HepG2 (cell line): Measurements from ENCODE around the gene SLC4A9. TPM values are rescaled to one million over a fixed set of nuclear protein-coding genes. Genes with fewer than 3 reads are reported as not detected.
A peak's percentile ranks its signal among the peaks of the same experiment; 100 is the strongest.

Experiments used
- CBX5 ChIP-seq: sonication (generic); formaldehyde crosslinking; IDR thresholded peaks from 2 replicates; pipeline ENCODE4 v1.4.0; 2020; ENCODE audit warnings: missing genetic modification reagents, borderline replicate concordance
- CENPX ChIP-seq: sonication (generic); formaldehyde crosslinking; IDR thresholded peaks from 2 replicates; pipeline ENCODE4 v1.9.0; 2021; ENCODE audit warnings: mild to moderate bottlenecking, missing genetic modification reagents, moderate library complexity
- CERS6 ChIP-seq: sonication (generic); formaldehyde crosslinking; IDR thresholded peaks from 2 replicates; pipeline ENCODE4 v1.5.0; 2020; ENCODE audit warnings: missing genetic modification reagents
- FOXO1 ChIP-seq: sonication (generic); formaldehyde crosslinking; IDR thresholded peaks from 2 replicates; pipeline ENCODE4 v1.4.0; 2020; ENCODE audit warnings: missing genetic modification reagents
- HNRNPL ChIP-seq: fragments of 200-400 bp; formaldehyde crosslinking; IDR thresholded peaks from 2 replicates; pipeline ENCODE4 v1.6.1; 2017; ENCODE audit warnings: mild to moderate bottlenecking, low read depth, low read length
- HNRNPUL1 ChIP-seq: fragments of 200-400 bp; formaldehyde crosslinking; IDR thresholded peaks from 2 replicates; pipeline ENCODE4 v1.6.1; 2017; ENCODE audit warnings: low read depth, mild to moderate bottlenecking, low read length, moderate library complexity
- ZBTB40 ChIP-seq, 2 experiments: fragments of 450-650 bp in 1 of 2; sonication (generic) in 1 of 2; formaldehyde crosslinking in 1 of 2; IDR thresholded peaks; 2 replicates each; pipeline versions ENCODE4 v1.6.1 to v1.8.0; 2016 to 2022; ENCODE audit warnings: antibody characterized with exemption in 1 of 2, mild to moderate bottlenecking in 1 of 2, missing genetic modification reagents in 1 of 2
- ZNF691 ChIP-seq: sonication (generic); formaldehyde crosslinking; IDR thresholded peaks from 2 replicates; pipeline ENCODE4 v1.4.0; 2020; ENCODE audit warnings: missing genetic modification reagents, low read depth, mild to moderate bottlenecking, borderline replicate concordance
- polyA plus RNA-seq, 8 experiments: library from polyadenylated mRNA; depleted of rRNA in 3 of 8; stranded (reverse) in 7 of 8; unstranded in 1 of 8; fragments of >200 nt; fragmentation: Illumina TruSeq in 4 of 8; extraction: Trizol in 4 of 8; gene quantifications; 2 replicates each; pipeline versions ENCODE4 v1.2.1 to v1.2.3, GENCODE V29; 2011 to 2016; ENCODE audit warnings: low read depth in 4 of 8, missing spikeins in 1 of 8, mixed read lengths in 1 of 8; ENCODE audit not compliant: insufficient read depth in 1 of 8
- total RNA-seq, 5 experiments: library from RNA; depleted of rRNA; stranded (reverse); fragments of >200 nt; fragmentation: Illumina TruSeq; extraction: Trizol; gene quantifications; 2 replicates each; pipeline ENCODE4 v1.2.3, GENCODE V29; 2016; ENCODE audit warnings: low read depth in 1 of 5
- TF ChIP-seq, protein P1 (sequence below): sonication (generic); formaldehyde crosslinking; IDR thresholded peaks from 2 replicates; pipeline ENCODE4 v1.5.1; 2020; ENCODE audit warnings: mild to moderate bottlenecking, missing genetic modification reagents, borderline replicate concordance

The SLC4A9 gene
- total and polyA plus RNA-seq, 2 of the 13 experiments (the other 11 are each of a cell fraction or from before 2014, with no cell fraction given) = not detected

- TF ChIP-seq ZBTB40 (IDR thresholded peaks at IDR 0.05) (peak; percentile 60), ZBTB40 (CRISPR knock-in tag; IDR thresholded peaks at IDR 0.05) (no peak; the same call in 1 of the 2 replicates), HNRNPL (0 out of 2 replicates have a peak, but pooled peaks have one; percentile 32), ZNF691 (CRISPR knock-in tag) (0 out of 2 replicates have a peak, but pooled peaks have one; percentile 4), FOXO1 (no peak), CERS6 (CRISPR knock-in tag) (no peak), CBX5 (no peak), HNRNPUL1 (no peak), CENPX (CRISPR knock-in tag) (no peak)
- TF ChIP-seq, protein P1, sequence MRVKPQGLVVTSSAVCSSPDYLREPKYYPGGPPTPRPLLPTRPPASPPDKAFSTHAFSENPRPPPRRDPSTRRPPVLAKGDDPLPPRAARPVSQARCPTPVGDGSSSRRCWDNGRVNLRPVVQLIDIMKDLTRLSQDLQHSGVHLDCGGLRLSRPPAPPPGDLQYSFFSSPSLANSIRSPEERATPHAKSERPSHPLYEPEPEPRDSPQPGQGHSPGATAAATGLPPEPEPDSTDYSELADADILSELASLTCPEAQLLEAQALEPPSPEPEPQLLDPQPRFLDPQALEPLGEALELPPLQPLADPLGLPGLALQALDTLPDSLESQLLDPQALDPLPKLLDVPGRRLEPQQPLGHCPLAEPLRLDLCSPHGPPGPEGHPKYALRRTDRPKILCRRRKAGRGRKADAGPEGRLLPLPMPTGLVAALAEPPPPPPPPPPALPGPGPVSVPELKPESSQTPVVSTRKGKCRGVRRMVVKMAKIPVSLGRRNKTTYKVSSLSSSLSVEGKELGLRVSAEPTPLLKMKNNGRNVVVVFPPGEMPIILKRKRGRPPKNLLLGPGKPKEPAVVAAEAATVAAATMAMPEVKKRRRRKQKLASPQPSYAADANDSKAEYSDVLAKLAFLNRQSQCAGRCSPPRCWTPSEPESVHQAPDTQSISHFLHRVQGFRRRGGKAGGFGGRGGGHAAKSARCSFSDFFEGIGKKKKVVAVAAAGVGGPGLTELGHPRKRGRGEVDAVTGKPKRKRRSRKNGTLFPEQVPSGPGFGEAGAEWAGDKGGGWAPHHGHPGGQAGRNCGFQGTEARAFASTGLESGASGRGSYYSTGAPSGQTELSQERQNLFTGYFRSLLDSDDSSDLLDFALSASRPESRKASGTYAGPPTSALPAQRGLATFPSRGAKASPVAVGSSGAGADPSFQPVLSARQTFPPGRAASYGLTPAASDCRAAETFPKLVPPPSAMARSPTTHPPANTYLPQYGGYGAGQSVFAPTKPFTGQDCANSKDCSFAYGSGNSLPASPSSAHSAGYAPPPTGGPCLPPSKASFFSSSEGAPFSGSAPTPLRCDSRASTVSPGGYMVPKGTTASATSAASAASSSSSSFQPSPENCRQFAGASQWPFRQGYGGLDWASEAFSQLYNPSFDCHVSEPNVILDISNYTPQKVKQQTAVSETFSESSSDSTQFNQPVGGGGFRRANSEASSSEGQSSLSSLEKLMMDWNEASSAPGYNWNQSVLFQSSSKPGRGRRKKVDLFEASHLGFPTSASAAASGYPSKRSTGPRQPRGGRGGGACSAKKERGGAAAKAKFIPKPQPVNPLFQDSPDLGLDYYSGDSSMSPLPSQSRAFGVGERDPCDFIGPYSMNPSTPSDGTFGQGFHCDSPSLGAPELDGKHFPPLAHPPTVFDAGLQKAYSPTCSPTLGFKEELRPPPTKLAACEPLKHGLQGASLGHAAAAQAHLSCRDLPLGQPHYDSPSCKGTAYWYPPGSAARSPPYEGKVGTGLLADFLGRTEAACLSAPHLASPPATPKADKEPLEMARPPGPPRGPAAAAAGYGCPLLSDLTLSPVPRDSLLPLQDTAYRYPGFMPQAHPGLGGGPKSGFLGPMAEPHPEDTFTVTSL = no peak
These were observed 41.6 kb downstream of the SLC4A9 start, which contains the start of gene ANKHD1 (continued) for GRCh38 chr5:140401362-140402257.
